DMS79 (cell line): Measurements from ENCODE around the gene CDCA7L.
"Not testable (repeated sequence)": the region's sequence is repeated elsewhere in the genome, so short reads cannot be mapped to it uniquely, and the experiment has no call there.

Experiments used
- DNase-seq: peaks from one replicate; lab custom pipeline; 2025; lab: John Stamatoyannopoulos, UW

The CDCA7L gene

GRCh38 chr7:21943436-21943835, 2.3 kb downstream of the CDCA7L start:
- no peak for DNase-seq

GRCh38 chr7:21942955-21943354, 2.7 kb downstream of the CDCA7L start:
- no peak for DNase-seq

GRCh38 chr7:21941611-21942141, 4.0 kb downstream of the CDCA7L start:
- no peak for DNase-seq

- no peak for DNase-seq
These were observed 5.8 kb downstream of the CDCA7L start for GRCh38 chr7:21939858-21940372.

DNA sequence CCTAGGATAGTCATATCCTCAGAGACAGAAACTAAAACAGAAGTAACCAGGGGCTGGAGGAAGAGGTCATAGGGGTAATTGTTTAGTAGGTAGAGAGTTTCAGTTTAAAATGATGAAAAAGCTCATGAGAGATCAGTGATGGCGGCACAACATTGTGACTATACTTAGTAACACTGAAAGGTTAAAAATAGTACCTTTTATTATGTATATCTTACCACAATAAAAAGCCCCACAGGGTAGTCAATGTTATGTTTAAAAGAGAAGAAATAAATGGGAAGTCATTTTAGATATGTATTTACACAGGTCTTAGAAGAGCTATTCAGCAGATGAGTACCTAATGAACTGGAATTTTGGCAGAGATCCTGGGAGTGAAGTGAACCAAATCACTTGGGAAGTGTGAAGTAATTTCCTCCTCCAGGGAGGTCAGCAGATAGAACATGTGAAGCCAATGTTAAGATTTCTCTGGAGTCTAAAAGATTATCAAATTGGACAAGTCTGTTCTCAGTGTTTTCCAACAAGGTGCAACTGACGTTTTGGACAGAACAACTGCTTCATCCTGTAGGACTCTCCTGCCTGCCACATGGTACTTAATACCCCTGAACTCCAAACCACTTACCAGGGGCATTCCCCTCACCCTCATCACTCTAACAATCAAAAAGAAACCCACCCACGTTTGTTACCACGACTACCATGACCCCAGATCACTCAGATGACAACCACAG, 6.4 kb downstream of the CDCA7L start:
- peak; percentile 57 for DNase-seq

DNA sequence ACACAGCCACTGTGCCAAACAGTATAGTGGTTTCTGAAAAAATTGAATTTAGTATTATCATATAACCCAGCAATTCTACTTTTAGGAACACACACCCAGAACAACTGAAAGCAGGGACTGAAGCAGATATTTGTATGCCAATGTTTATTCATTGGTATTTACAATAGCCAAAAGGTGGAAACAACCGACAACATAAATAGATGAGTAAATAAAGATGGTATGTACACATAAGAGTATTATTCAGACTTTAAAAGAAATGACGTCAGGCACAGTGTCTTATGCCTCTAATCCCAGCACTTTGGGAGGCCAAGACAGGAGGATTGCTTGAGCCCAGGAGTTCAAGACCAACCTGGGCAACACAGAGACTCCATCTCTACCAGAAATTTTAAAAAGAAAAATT, 7.2 kb downstream of the CDCA7L start:
- DNase-seq = no peak

DNA sequence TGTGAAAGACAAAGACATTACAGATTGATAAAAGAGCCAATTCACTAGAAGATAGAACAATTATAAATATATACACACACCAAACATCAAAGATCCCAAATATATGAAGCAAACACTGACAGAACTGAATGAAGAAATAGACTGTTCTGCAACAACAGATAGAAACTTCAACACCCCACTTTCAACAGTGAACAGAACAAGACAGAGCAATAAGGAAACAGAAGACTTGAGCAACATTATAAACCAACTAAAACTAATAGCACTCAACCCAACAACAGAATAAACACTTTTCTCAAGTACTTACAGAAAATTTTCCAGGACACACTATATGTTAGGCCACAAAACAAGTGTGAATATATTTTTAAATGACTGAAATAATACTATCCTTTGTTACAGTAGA, 10.9 kb downstream of the CDCA7L start:
- no peak for DNase-seq

DNA sequence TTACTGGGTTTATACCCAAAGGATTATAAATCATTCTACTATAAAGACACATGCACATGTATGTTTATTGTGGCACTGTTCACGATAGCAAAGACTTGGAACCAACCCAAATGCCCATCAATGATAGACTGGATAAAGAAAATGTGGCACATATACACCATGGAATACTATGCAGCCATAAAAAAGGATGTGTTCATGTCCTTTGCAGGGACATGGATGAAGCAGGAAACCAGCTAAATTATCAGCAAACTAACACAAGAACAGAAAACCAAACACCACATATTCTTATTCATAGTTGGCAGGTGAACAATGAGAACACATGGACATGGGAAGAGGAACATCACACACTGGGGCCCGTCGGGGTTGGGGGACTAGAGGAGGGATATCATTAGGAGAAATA, 12.4 kb downstream of the CDCA7L start:
- not testable (repeated sequence) for DNase-seq

- DNase-seq = no peak
These were observed 18.0 kb downstream of the CDCA7L start for GRCh38 chr7:21927693-21928092.

GRCh38 chr7:21926448-21926847, 19.3 kb downstream of the CDCA7L start:
- DNase-seq = no peak

DNA sequence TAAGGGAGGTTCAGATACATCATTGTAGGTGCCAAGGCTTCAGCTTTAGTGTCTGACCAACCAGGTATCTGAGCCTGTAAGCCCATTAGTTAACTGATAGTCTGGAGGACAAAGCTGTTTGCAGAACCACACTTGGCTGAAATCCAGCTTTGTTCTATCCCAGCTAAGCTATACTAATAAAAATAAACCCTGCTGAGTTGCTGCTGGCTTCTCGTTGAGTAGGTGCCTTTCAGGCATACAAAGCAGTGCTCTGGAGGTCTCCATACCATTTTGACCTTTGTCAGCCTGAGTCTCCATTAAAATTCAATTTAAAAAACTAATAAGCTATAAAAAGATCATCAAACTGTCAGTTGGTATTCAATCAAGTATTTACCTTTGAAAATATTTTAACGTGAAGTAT, 22.0 kb downstream of the CDCA7L start:
- DNase-seq = peak; percentile 71

- no peak for DNase-seq
These were observed 23.1 kb downstream of the CDCA7L start for GRCh38 chr7:21922605-21923004.

DNA sequence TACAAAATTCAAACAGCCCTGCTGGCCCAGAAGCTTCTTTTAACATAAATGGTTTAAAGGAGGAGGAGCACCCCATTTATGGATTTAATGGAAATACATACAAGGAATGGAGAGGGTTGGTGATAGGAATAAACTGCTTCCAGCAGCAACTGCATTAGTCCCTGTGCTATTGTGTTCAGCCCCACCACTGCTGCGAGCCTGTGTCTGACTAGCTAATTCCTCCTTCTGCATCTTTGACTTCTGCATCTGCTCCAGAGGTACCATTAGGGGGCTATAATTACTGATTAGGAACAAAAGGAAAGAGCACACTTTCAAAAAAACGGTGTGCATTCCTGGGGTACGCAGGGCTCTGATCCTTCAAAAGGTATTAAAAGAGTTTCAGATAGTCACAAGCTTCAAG, 24.8 kb downstream of the CDCA7L start:
- no peak for DNase-seq

- DNase-seq = no peak
These were observed 27.5 kb downstream of the CDCA7L start for GRCh38 chr7:21918216-21918615.

- DNase-seq = no peak
These were observed 29.1 kb downstream of the CDCA7L start for GRCh38 chr7:21916629-21917028.

DNA sequence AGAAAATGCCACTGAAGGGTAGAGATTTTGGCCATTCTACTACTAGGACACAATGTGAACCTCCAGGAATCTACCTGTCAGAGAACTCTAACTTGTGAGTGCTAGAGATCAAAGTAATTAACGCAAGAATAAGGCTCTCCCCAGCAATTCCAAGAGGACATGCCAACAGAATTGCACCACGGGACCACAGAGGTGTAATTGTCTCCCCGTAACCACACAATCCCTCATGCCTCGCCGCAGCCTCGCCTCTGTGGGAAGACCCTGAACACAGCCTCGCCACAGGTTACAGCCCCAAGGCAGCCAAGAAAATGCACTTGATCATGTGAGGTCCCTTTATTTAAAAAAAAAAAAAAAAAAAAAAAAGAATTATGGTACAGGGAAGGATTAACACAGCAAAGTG, 29.5 kb downstream of the CDCA7L start:
- DNase-seq = no peak

DNA sequence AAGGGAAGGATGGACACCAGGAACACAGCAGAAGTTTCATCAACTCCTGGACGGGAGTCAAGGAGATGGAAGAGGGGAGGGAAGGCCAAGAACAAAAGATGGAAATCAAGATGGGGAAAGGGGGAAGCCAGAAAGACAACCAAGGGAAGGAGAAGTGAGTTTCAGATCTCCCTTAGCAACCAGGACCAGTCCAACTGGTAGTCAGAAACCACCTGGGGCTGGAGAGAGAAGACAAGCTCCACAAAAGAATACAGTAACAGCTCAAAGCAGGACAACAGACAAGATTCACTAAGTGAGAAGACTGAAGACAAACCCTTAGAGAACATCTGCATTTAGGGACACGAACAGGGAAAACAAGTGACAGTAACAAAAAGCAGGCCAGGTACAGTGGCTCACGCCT, 30.6 kb downstream of the CDCA7L start:
- DNase-seq = no peak

- DNase-seq = no peak
These were observed 31.0 kb downstream of the CDCA7L start for GRCh38 chr7:21914671-21915070.

DNA sequence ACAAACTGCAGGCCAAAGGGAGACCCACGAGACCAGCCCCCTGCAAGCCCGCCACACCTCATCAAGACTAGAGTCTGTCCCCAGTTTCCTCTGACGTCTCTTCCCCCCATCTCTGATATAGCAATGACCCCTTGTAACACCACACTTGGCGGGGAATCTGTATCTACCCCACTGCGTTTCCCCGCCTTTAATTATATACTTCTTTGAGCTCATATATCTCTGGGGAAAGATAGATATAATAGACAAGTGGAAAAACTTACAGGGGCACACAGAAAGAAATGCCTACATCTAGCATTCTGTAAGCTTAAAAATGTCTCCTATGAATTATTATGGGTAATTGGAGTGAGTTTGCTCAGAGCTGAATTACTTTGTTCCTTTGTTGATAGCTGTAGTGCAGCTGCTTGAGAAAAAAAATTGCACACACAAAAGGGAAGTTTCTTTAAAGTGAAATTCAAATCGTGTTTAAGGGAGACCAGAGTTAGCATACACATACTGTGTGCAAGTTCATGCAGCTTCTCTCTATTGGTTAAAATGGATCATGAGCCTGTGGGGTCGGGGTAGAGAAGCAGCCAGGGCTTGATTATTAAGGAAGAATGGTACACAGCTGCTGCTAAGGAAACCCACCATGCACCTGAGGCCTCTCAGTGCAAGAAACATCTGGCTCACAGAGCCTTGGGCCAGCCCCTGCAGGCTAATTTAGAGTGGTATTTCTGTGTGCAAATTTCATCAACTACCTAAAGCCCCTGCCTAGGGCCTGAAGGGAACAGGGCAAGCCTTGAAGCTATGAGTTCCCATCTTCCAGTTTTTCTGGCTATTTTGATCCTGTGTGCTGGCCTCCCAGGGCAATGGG, 32.5 kb downstream of the CDCA7L start:
- no peak for DNase-seq

GRCh38 chr7:21912305-21912704, 33.4 kb downstream of the CDCA7L start:
- DNase-seq = no peak

GRCh38 chr7:21911341-21911875, 34.3 kb downstream of the CDCA7L start:
- no peak for DNase-seq

DNA sequence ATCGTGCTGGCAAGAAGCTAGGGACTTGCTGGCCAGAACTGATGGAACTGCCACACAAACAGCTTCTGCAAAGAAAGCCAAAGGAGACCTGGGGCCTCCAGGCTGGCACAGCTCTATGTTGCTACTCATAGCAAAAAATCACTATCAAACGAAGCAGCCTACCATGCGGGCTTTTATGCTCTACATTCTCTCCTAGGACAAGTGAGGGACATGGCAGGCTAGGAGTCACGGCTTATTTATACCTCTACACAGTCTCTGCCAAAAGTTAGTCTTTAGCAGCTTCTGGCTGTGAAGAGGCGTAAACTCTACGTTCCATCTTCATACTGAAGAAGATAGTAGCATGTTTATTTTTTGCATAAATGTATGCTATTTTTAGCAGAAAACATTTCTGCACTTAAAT, 35.4 kb downstream of the CDCA7L start:
- no peak for DNase-seq

GRCh38 chr7:21908746-21909145, 37.0 kb downstream of the CDCA7L start:
- DNase-seq = no peak
